Activated naive CD8-positive, alpha-beta T cell (primary cell): Measurements from ENCODE around the gene NAT14.

ENCODE experiments used
- H3K27ac Mint-ChIP-seq: one replicate; pipeline ENCODE4 v1.8.0; 2021; ENCODE audit warnings: mixed read lengths
- H3K27me3 Mint-ChIP-seq: one replicate; pipeline ENCODE4 v1.8.0; 2021; ENCODE audit warnings: mixed read lengths
- H3K36me3 Mint-ChIP-seq: one replicate; pipeline ENCODE4 v1.8.0; 2021; ENCODE audit warnings: mixed read lengths
- H3K4me1 Mint-ChIP-seq: one replicate; pipeline ENCODE4 v1.8.0; 2021; ENCODE audit warnings: low read depth, mixed read lengths
- H3K4me3 Mint-ChIP-seq: one replicate; pipeline ENCODE4 v1.8.0; 2021; ENCODE audit warnings: mild to moderate bottlenecking, mixed read lengths
- H3K9me3 Mint-ChIP-seq: one replicate; pipeline ENCODE4 v1.8.0; 2021; ENCODE audit warnings: low read depth, mixed read lengths

The NAT14 gene

GRCh38 chr19:55474269-55475265, 10.4 kb upstream of the NAT14 start:
- Mint-ChIP-seq H3K4me3 (peak overlapping the region; percentile 35), H3K27ac (no peak overlapping the region)

GRCh38 chr19:55476100-55476775, 8.8 kb upstream of the NAT14 start, which contains the start of gene ZNF628:
TSS of gene ZNF628 (plus strand) at chr19:55476617. CDS start at chr19:55479911, 3,294 bp downstream.
- Mint-ChIP-seq H3K36me3 (no peaks in the 10 kb centered on the region), H3K4me1 (peaks cover 28% of the 10 kb centered on the region), H3K9me3 (no peaks in the 10 kb centered on the region), H3K27me3 (no peaks in the 10 kb centered on the region), H3K4me3 (peak within 1 kb of the TSS; percentile 93), H3K27ac (peak within 1 kb of the TSS; percentile 89)

More at GRCh38 chr19:55474269-55475265, 10.4 kb upstream of the NAT14 start:
- H3K9me3 Mint-ChIP-seq: no peaks in the 10 kb centered on the region
- no peaks in the 10 kb centered on the region for H3K36me3 Mint-ChIP-seq
- no peaks in the 10 kb centered on the region for H3K27me3 Mint-ChIP-seq
- H3K4me1 Mint-ChIP-seq: peaks cover 23% of the 10 kb centered on the region

- no peaks in the 10 kb centered on the region for H3K9me3 Mint-ChIP-seq
- no peak overlapping the region for H3K27ac Mint-ChIP-seq
- peak overlapping the region; percentile 93 for H3K4me3 Mint-ChIP-seq
- H3K4me1 Mint-ChIP-seq: peaks cover 28% of the 10 kb centered on the region
- no peaks in the 10 kb centered on the region for H3K27me3 Mint-ChIP-seq
- no peaks in the 10 kb centered on the region for H3K36me3 Mint-ChIP-seq
Measured at GRCh38 chr19:55477905-55478304, 7.1 kb upstream of the NAT14 start.

GRCh38 chr19:55478364-55478763, 6.6 kb upstream of the NAT14 start:
- Mint-ChIP-seq H3K27ac (no peak overlapping the region), H3K36me3 (no peaks in the 10 kb centered on the region), H3K4me1 (peaks cover 28% of the 10 kb centered on the region), H3K4me3 (peak overlapping the region; percentile 93), H3K9me3 (no peaks in the 10 kb centered on the region), H3K27me3 (no peaks in the 10 kb centered on the region)

- Mint-ChIP-seq H3K4me3 (peak overlapping the region; percentile 93), H3K36me3 (no peaks in the 10 kb centered on the region), H3K9me3 (no peaks in the 10 kb centered on the region), H3K27me3 (no peaks in the 10 kb centered on the region), H3K4me1 (peaks cover 28% of the 10 kb centered on the region), H3K27ac (no peak overlapping the region)
Measured at GRCh38 chr19:55479045-55479444, 5.9 kb upstream of the NAT14 start.

- Mint-ChIP-seq H3K27me3 (no peaks in the 10 kb centered on the region), H3K4me1 (peaks cover 28% of the 10 kb centered on the region), H3K4me3 (peak overlapping the region; percentile 35), H3K36me3 (no peaks in the 10 kb centered on the region), H3K27ac (no peak overlapping the region), H3K9me3 (no peaks in the 10 kb centered on the region)
Measured at GRCh38 chr19:55479451-55480230, 5.3 kb upstream of the NAT14 start.

GRCh38 chr19:55481148-55481793, 3.7 kb upstream of the NAT14 start:
- no peaks in the 10 kb centered on the region for H3K36me3 Mint-ChIP-seq
- no peaks in the 10 kb centered on the region for H3K27me3 Mint-ChIP-seq
- no peak overlapping the region for H3K4me3 Mint-ChIP-seq
- no peaks in the 10 kb centered on the region for H3K9me3 Mint-ChIP-seq
- H3K27ac Mint-ChIP-seq: no peak overlapping the region
- peaks cover 31% of the 10 kb centered on the region for H3K4me1 Mint-ChIP-seq

GRCh38 chr19:55481794-55482155, 3.2 kb upstream of the NAT14 start:
- Mint-ChIP-seq H3K27me3 (no peaks in the 10 kb centered on the region), H3K4me3 (no peak overlapping the region), H3K36me3 (no peaks in the 10 kb centered on the region), H3K27ac (no peak overlapping the region), H3K4me1 (peaks cover 30% of the 10 kb centered on the region), H3K9me3 (no peaks in the 10 kb centered on the region)

GRCh38 chr19:55482156-55482961, 2.6 kb upstream of the NAT14 start:
- H3K27ac Mint-ChIP-seq: no peak overlapping the region
- no peaks in the 10 kb centered on the region for H3K27me3 Mint-ChIP-seq
- H3K4me1 Mint-ChIP-seq: peaks cover 33% of the 10 kb centered on the region
- H3K9me3 Mint-ChIP-seq: no peaks in the 10 kb centered on the region
- no peak overlapping the region for H3K4me3 Mint-ChIP-seq
- H3K36me3 Mint-ChIP-seq: no peaks in the 10 kb centered on the region

GRCh38 chr19:55482967-55483705, 1.9 kb upstream of the NAT14 start:
- Mint-ChIP-seq H3K27me3 (no peaks in the 10 kb centered on the region), H3K4me3 (no peak overlapping the region), H3K36me3 (no peaks in the 10 kb centered on the region), H3K4me1 (peaks cover 30% of the 10 kb centered on the region), H3K9me3 (no peaks in the 10 kb centered on the region), H3K27ac (no peak overlapping the region)

- peak overlapping the region; percentile 42 for H3K4me3 Mint-ChIP-seq
- H3K27ac Mint-ChIP-seq: no peak overlapping the region
- no peaks in the 10 kb centered on the region for H3K9me3 Mint-ChIP-seq
- H3K4me1 Mint-ChIP-seq: peaks cover 24% of the 10 kb centered on the region
- no peaks in the 10 kb centered on the region for H3K27me3 Mint-ChIP-seq
- no peaks in the 10 kb centered on the region for H3K36me3 Mint-ChIP-seq
Measured at GRCh38 chr19:55483706-55484592, 1.0 kb upstream of the NAT14 start.

- H3K27ac Mint-ChIP-seq: peak overlapping the region; percentile 86
- H3K4me1 Mint-ChIP-seq: peaks cover 13% of the 10 kb centered on the region
- H3K36me3 Mint-ChIP-seq: no peaks in the 10 kb centered on the region
- H3K9me3 Mint-ChIP-seq: no peaks in the 10 kb centered on the region
- H3K4me3 Mint-ChIP-seq: peak overlapping the region; percentile 76
- H3K27me3 Mint-ChIP-seq: no peaks in the 10 kb centered on the region
Measured at GRCh38 chr19:55485439-55486011, 537 bp downstream of the NAT14 start.
